T47D (cell line): ENCODE measurements around the gene FMOD.
"Not testable (repeated sequence)": the region's sequence is repeated elsewhere in the genome, so short reads cannot be mapped to it uniquely, and the experiment has no call there.

Source experiments
- DNase-seq, 2 experiments: peaks; one replicate each; pipeline versions ENCODE4 v3.0.0 to v3.0.0-alpha.2; 2011 to 2012; ENCODE audit warnings: low read depth in 1 of 2, low spot score in 1 of 2
- JUND ChIP-seq: IDR thresholded peaks from 2 replicates; pipeline ENCODE4 v1.6.1; 2012; ENCODE audit warnings: low read depth
- in situ Hi-C: cut with HindIII; loops from 2 replicates; pipeline ENCODE4 v1.10.0; 2016; ENCODE audit warnings: low sequenced_read_pairs, low pct_unique_long_range_greater_than_20kb

The FMOD gene

DNA sequence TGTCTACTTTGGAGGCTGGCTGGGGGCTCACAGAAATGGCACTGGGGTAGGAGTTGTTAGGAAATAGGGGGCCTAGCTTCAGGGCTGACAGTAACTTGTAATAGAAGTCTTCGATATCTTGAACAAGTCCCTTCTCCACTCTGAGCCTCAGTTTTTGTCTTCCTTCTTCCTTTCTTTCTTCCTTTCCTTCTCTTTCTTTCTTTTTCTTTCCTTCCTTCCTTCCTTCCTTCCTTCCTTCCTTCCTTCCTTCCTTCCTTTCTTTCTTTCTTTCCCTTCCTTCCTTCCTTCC is 32.7 kb downstream of the FMOD start:
- in situ Hi-C loops: no loop called here
- DNase-seq: no peak
- no peak for TF ChIP-seq JUND

DNA sequence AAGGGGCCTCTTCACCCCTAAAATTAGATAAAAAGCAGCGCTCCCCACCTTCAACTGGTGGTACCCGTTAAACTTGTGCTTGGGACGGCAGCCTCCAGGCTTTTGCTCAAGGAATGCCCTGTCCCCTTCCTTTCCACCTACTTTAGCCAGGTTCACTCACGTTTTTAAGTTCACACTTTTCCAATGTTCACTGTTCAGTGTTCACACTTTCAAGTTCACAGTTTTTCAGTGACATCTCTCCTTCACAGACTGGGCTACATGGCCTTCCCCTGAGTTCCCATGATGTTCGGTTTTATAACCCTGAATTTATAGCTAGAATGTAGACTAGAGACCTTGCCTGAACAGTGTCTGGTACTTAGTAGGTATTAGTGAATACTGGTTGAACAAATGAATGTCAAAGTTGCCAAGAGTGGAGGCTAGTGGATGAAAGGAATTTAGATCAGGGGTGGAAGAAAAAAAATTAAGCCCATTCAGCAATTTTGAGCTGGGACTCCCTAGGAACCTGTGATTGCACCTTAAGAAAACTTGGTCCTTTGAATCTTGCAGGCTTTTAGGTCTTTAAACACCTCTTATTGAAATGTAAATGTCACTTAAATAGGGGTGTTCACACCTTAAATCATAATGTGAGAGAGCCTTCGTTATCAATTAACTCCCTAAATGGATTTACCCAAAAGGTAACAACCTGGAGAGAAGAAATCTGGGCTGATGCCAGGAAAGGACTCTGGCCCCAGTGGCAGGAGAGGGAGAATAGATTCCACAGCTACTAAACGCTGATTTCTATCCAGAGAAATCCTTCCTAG is 33.3 kb downstream of the FMOD start:
- DNase-seq: no peak
- TF ChIP-seq JUND: no peak
- in situ Hi-C loops: no loop called here

DNA sequence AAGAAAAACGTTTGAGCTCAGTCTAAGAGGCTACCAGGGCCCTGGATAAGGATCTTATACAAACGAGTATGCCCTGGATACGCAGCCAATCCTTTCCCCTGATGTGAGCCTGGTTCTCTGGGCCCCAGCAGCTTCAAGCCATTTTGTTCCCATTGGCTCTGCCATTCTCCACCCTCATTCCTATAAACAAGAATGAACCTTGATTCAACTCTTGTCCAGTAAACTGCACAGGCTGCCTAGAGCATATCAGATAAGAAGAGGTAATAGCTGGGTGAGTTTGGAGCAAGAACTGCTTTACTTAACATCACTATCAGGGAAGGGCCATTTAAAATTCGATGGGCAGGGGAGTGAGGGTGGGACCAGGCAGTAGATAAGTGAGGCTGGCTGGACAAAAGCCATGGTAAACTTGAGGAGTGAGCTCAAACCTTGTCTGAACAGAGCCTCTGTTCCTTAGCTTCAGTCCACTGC is 34.3 kb downstream of the FMOD start:
- TF ChIP-seq JUND: peak; percentile 85; the same call in 1 of the 2 replicates
- in situ Hi-C loops: no loop called here
- DNase-seq: peak; percentile 85 to 98

DNA sequence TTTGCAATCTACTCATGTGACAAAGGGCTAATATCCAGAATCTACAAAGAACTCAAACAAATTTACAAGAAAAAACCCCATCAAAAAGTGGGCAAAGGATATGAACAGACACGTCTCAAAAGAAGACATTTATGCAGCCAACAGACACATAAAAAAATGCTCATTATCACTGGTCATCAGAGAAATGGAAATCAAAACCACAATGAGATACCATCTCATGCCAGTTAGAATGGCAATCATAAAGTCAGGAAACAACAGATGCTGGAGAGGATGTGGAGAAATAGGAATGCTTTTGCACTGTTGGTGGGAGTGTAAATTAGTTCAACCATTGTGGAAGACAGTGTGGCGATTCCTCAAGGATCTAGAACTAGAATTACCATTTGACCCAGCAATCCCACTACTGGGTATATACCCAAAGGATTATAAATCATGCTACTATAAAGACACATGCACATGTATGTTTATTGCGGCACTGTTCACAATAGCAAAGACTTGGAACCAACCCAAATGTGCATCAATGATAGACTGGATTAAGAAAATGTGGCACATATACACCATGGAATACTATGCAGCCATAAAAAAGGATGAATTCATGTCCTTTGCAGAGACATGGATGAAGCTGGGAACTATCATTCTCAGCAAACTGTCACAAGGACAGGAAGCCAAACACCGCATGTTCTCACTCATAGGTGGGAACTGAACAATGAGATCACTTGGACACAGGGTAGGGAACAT is 36.7 kb downstream of the FMOD start:
- DNase-seq, in situ Hi-C loops: not testable (repeated sequence)

DNA sequence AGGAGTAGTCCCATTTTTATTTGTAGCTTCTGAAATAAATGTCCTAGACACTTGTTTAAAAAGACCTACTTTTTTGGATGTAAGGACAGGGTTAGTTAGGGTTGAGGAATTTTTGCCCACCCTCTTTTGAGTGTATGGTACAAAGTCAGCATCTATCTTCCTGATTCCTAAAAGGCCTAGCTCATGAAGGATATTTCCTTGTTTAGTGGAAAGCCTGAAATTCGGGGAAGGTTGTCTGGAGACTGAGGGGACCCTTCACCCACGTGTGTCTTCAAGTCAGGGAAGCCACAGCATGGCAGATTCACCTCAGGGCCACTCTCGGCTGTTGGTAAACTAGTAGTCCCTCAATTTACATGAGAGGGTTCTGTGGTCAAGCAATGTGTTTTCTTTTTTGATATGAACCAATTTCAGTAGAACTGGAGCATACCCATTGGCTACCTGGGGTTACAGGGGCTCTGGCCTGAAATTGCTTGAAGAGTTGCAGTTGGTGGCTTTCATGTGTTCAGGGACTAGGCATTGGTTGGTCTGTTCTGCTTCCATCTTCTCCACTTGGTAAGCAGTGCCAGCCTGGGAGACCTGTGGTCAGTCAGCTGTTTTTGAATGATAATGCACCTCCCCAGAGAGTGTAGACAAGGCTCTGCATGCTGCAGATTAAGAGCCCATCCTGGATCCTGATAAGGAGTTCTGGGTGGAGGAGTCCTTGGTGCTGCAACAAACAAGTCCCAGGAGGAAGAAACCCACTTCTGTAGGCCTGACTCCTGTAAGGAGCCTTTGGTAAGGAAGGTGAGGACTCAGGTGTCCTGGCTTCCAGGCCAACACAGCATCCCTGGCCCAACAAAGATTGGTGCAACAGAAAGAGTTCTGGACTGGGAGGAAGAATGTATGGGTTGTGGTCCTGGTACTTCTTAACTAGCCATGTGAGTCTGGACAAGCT is 39.3 kb downstream of the FMOD start:
- in situ Hi-C loops: no loop called here
- DNase-seq: no peak
- TF ChIP-seq JUND: no peak

DNA sequence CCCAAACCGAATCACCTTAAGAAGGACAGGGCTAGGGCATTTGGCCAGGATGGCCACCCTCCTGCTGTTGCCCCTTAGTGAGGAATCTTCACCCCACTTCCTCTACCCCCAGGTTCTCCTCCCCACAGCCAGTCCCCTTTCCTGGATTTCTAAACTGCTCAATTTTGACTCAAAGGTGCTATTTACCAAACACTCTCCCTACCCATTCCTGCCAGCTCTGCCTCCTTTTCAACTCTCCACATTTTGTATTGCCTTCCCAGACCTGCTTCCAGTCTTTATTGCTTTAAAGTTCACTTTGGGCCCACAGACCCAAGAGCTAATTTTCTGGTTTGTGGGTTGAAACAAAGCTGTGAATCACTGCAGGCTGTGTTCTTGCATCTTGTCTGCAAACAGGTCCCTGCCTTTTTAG is 42.0 kb downstream of the FMOD start:
- in situ Hi-C loops: no loop called here
- TF ChIP-seq JUND: no peak
- no peak for DNase-seq

DNA sequence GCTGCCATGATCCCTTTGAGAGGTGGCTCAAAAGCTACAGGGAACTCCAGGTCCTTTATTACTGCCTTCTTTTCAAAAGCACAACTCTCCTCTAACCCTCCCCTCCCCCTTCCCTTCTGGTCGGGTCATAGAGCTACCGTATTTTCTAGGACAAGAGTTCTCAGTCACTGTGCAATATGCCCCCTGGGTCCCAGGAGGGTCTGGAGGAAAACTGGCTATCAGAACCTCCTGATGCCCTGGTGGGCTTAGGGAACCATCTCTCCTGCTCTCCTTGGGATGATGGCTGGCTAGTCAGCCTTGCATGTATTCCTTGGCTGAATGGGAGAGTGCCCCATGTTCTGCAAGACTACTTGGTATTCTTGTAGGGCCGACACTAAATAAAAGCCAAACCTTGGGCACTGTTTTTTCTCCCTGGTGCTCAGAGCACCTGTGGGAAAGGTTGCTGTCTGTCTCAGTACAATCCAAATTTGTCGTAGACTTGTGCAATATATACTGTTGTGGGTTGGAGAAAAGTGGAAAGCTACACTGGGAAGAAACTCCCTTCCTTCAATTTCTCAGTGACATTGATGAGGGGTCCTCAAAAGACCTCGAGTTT is 42.5 kb downstream of the FMOD start:
- DNase-seq: no peak
- no peak for TF ChIP-seq JUND
- in situ Hi-C loops: no loop called here

DNA sequence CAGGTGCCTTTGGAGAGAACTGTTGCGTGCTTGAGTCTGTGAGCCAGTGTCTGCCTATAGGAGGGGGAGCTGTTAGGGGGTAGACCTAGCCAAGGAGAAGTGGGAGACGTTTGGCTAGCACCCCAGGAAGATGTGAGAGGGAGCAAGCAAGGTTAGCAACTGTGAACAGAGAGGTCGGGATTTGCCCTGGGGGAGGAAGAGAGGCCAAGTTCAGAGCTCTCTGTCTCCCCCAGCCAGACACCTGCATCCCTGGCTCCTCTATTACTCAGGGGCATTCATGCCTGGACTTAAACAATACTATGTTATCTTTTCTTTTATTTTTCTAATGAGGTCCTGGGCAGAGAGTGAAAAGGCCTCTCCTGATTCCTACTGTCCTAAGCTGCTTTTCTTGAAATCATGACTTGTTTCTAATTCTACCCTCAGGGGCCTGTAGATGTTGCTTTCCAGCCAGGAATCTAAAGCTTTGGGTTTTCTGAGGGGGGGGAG is 43.2 kb downstream of the FMOD start:
- no peak for TF ChIP-seq JUND
- in situ Hi-C loops: no loop called here
- no peak for DNase-seq

DNA sequence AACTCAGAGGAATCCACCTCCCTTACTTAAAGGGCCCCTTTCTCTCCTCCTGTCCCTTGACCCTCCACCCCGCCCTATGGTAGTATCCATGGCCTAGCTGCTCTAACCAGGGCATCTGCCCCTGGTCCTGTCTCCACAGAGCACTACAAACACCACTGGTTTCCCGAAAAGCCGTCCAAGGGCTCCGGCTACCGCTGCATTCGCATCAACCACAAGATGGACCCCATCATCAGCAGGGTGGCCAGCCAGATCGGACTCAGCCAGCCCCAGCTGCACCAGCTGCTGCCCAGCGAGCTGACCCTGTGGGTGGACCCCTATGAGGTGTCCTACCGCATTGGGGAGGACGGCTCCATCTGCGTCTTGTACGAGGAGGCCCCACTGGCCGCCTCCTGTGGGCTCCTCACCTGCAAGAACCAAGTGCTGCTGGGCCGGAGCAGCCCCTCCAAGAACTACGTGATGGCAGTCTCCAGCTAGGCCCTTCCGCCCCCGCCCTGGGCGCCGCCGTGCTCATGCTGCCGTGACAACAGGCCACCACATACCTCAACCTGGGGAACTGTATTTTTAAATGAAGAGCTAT is 43.9 kb downstream of the FMOD start:
- in situ Hi-C loops: no loop called here
- no peak for DNase-seq
- no peak for TF ChIP-seq JUND

- peak; percentile 54 to 82 for DNase-seq
- in situ Hi-C loops: no loop called here
- no peak for TF ChIP-seq JUND
Measured at GRCh38 chr1:203306089-203306964, 44.6 kb downstream of the FMOD start.

DNA sequence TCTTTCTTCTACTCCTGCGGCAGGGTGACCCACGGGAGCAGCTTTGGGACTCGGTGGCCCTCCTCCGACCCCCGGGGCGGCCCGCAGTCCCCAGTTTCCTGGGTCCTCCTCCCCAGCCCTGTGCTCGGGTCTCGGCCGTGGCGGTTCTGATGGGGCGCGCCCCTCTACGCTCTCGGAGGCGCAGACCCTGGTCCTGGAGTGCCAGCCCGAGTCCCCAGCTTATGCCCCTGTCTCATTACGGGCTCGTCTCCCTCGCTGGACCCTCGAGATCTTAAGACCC is 45.2 kb downstream of the FMOD start:
- DNase-seq: no peak

More for the DNA sequence above, 45.2 kb downstream of the FMOD start:
- TF ChIP-seq JUND: no peak
- in situ Hi-C loops: no loop called here
